DMS 273 treated with DMSO at 0.1 percent for 48 hours (cell line): ENCODE results near the gene TCEA3.

Experiments
- DNase-seq: peaks from one replicate; lab custom pipeline; 2025; lab: John Stamatoyannopoulos, UW

TCEA3 gene

GRCh38 chr1:23421343-23421742, 3.2 kb downstream of the TCEA3 start:
- DNase-seq, result no peak

- no peak for DNase-seq
These were observed 3.8 kb downstream of the TCEA3 start for GRCh38 chr1:23420778-23421177.

- DNase-seq, result no peak
These were observed 5.4 kb downstream of the TCEA3 start for GRCh38 chr1:23419180-23419579.

- peak; percentile 90 for DNase-seq
These were observed 7.0 kb downstream of the TCEA3 start for GRCh38 chr1:23417570-23417969.

GRCh38 chr1:23416964-23417363, 7.6 kb downstream of the TCEA3 start:
- no peak for DNase-seq

GRCh38 chr1:23408797-23409290, 15.7 kb downstream of the TCEA3 start:
- no peak for DNase-seq

- DNase-seq, result no peak
These were observed 17.4 kb downstream of the TCEA3 start for GRCh38 chr1:23407016-23407630.

- DNase-seq, result no peak
These were observed 18.6 kb downstream of the TCEA3 start for GRCh38 chr1:23405946-23406345.

GRCh38 chr1:23403735-23404486, 20.6 kb downstream of the TCEA3 start:
- peak; percentile 97 for DNase-seq

GRCh38 chr1:23403355-23403734, 21.2 kb downstream of the TCEA3 start:
- no peak for DNase-seq

GRCh38 chr1:23403038-23403336, 21.6 kb downstream of the TCEA3 start:
- DNase-seq, result no peak

GRCh38 chr1:23402286-23403037, 22.1 kb downstream of the TCEA3 start:
- DNase-seq, result no peak

GRCh38 chr1:23401313-23401712, 23.2 kb downstream of the TCEA3 start:
- DNase-seq, result no peak

- DNase-seq, result no peak
These were observed 24.0 kb downstream of the TCEA3 start for GRCh38 chr1:23400324-23401114.

- DNase-seq, result no peak
These were observed 25.3 kb downstream of the TCEA3 start for GRCh38 chr1:23399229-23399628.

GRCh38 chr1:23397908-23398307, 26.6 kb downstream of the TCEA3 start:
- DNase-seq, result no peak

- DNase-seq, result no peak
These were observed 28.2 kb downstream of the TCEA3 start for GRCh38 chr1:23396380-23396779.

- DNase-seq, result no peak
These were observed 28.7 kb downstream of the TCEA3 start for GRCh38 chr1:23395849-23396248.

GRCh38 chr1:23395154-23395724, 29.3 kb downstream of the TCEA3 start:
- DNase-seq, result no peak

- no peak for DNase-seq
These were observed 29.9 kb downstream of the TCEA3 start for GRCh38 chr1:23394684-23395083.

GRCh38 chr1:23394181-23394580, 30.4 kb downstream of the TCEA3 start:
- DNase-seq, result no peak

- no peak for DNase-seq
These were observed 30.8 kb downstream of the TCEA3 start for GRCh38 chr1:23393706-23394105.
